Activated T-cell treated with anti-CD3 and anti-CD28 coated beads for 1 hour (primary cell): Measurements from ENCODE around the gene HDAC7.
A peak's percentile ranks its signal among the peaks of the same experiment; 100 is the strongest.

ENCODE experiments used
- DNase-seq: peaks from one replicate; pipeline ENCODE4 v3.0.0-alpha.2; 2020; ENCODE audit warnings: low read depth

The HDAC7 gene

DNA sequence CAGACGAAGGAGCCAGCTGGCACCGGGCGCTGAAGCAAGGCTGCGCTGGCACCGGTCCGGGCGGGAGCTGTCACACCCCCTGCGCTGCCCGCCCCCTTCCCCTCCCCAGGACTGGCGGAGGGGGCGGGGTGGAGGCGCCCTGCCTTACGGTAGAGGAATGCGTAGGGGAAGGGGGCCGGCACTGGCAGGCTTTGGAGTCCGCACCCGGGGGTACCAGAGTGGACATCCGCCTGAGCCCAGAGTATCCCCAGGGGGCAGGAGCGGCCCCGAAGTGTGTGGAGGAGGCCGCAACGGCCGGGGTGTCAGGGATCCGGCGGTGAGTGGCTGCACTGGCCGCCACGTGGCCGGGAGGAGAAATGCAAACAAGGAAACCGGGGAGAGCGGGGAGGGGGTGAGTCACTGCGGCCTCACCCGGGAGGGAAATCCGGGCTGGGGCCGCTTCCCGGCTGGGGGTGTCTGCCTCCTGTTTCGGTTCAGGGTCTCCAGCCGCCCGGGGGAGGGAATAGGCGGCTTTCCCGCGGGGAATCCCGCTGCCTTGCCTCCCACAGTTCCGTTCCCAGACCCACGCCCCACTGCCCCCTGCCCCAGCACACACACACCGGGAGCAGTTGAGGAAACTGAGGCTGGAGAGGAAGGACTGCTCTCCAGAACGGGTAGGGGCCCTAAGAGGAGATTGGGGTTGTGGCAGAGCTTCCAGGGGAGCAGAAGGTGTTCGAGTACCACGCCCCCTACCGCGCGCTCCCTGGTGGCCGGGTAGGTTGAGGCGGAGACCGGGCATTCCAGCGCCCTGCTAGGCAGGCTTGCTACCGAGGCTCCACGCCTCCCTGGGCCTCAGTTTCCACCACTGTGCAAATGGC is 60.6 kb downstream of the HDAC7 start, which contains the start of gene RAPGEF3:
Gene RAPGEF3 (minus strand): TSS at position 47 of the 857 bp plus-strand sequence. CDS start 324 bp downstream, outside the sequence.
- peak; percentile 54 for DNase-seq

GRCh38 chr12:47758584-47758833 is 61.2 kb downstream of the HDAC7 start:
- DNase-seq: no peak

GRCh38 chr12:47757840-47758583 is 61.7 kb downstream of the HDAC7 start:
- no peak for DNase-seq

DNA sequence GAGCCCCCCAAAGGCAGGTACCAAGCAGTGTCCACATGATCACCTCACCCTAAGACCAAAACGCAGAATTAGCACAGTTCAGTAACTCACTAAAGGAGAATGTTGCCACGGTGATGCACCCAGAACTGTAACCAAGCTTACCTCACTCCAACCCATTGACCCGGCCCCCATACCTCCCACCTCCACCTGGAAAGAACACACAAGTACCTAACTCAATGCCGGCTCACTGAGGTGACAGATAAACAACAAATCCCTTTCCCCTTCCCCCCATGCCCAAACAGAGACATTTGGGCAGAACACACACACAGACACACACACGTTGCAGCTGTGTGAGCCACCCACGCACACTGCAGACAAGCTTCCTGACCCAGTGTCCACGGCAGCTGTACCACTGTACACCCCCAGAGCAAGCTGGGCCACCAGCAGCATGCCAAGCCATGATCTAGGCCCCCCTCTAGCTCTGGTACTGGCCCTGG is 62.3 kb downstream of the HDAC7 start:
- no peak for DNase-seq

- DNase-seq: no peak
These were observed 63.8 kb downstream of the HDAC7 start for GRCh38 chr12:47755655-47756562.

DNA sequence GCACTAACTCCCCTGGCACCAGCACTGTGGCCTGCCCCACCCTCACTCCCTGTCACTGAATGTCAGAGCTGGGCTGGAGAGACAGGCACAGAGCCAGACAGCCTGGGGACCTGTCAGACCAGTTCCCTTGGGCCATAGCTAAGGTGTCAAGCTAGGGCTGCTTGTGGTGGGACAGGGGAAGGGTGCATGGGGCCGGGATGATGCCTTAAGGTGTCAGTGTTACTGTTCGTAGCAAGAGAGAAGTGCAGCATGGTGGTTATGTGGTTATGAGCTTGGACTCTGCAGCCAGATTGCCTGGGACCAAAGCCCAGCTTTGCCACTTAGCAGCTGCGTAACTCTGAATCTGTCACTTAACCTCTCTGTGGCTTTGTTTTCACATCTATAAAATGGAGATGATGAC is 64.8 kb downstream of the HDAC7 start:
- no peak for DNase-seq

- DNase-seq: no peak
These were observed 65.6 kb downstream of the HDAC7 start for GRCh38 chr12:47754126-47754525.

DNA sequence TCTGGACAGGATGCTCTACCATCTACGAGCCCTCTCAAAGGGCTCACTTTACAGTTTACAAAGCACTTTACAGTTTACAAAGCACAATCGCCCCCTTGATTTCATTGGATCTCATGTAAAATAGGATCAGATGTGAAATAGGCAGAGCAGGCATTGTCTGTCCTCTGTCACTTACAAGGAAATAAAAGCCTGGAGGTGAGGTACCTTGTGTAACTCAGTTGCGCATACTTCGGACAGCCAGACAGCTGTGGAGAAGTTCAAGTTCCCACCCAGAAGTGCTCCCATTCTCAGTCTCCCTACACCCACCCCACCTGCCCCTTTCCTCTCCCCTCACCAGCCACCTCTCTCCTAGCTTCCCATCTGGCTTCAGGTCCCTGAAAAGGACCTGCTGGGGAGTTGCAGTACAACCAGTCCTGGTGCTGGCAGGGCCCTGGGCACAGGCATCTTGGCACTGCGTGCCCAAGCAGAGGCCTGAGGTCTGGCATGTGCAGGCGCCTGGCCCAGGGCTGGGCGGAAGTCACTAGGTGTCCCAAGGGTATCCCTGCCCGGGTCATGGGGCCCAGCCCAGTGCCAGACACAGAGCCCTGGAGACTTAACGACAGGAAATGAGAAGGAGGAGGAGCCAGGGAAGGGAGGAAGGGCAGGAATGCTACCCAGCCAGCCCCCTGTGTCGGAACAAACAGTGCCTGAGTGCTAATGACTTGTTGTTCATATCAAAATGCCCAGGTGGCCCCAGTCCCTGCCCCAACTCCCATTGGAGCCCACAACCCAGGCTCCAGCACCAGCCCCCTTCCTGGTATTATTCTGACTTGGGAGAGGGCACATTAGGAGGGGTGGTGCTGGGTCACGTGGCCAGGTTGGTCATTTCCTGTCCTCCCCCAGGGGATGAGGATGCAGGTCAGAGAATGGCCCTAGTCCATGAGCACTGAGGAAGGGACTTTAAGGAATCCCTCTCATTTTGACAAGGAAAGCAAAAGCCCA is 66.4 kb downstream of the HDAC7 start:
- DNase-seq: no peak

DNA sequence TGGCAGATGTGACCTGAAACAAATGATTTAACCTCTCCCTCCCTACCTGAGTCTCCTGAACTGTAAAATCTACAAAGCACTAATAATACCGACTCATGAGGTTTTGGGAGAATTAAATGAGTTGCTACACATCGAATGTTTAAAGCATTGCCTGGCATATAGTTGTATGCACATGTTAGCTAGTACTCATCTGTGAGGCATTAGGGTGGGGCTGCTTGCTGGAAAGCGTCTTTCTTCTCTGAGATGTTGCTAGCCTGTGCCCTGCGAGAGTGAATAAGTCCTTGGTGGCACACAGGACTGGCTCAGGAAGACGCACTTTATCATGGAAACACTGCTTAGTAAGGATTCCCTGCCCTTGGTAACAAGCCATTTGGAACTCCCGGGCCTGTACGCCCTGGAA is 67.2 kb downstream of the HDAC7 start:
- no peak for DNase-seq

DNA sequence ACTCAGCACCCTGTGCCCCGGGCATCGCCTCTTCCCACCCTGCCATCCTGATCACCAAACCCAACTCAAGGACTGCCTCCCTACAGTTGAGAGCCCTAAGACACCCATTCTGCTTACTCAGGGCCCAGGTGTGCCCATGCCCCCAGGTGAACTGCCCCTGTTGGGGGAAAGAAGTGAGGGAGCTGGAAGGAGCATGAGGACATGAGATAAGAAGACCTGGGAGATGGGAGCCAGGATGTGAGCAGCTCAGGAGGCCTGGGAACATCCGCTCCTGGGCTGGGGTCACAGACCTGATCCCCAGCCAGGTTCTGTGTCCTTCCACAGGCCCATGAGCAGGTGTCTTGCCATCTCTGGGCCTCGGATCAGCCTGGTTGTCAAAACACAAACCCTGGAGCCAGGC is 67.6 kb downstream of the HDAC7 start:
- DNase-seq: no peak

DNA sequence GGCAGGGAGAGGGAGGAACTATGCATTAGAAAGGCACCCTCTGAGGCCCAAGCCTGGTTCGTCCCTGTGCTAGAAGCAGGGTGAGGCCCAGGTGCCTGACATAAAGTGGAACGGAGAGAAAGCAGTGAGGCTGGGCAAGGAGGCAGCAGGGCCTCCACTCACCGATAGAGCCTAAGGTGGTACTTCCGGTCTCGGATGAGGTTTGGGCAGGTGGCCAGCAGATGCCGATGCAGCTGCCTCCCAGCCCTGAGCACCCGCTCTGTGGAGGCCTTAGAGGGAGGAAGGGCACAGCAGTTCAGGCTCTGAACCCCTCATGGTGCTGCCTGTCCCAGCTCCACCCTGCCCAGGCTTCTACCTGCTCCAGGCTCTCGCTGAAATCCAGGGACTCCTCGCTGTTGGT is 68.1 kb downstream of the HDAC7 start:
- DNase-seq: no peak

DNA sequence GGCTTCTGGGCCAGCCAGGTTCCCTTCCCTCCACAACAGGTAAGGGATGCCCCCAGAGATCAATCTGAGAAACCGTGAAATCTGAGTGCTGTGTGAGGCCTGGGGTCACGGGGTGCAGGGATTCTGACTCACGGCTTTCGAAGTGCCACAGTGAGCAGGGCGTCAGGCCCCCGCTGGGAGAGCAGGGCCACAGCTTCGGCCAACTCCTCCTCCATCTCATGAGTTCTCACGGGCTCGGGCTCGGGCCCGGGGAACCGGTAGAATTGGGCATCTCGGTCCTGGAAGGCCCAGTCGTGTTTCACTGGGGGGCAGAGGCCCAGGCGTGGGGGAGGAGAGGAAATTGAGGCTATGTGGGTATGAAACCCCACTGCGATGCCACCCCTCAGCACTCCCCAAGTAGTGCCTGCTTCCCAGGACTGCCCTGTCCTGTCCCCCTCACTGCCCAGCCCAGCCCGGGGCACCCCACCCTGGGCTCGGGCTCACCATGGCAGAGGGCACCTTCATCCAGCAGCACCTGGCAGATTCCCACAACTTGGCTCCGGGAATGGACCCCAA is 68.7 kb downstream of the HDAC7 start:
- no peak for DNase-seq

DNA sequence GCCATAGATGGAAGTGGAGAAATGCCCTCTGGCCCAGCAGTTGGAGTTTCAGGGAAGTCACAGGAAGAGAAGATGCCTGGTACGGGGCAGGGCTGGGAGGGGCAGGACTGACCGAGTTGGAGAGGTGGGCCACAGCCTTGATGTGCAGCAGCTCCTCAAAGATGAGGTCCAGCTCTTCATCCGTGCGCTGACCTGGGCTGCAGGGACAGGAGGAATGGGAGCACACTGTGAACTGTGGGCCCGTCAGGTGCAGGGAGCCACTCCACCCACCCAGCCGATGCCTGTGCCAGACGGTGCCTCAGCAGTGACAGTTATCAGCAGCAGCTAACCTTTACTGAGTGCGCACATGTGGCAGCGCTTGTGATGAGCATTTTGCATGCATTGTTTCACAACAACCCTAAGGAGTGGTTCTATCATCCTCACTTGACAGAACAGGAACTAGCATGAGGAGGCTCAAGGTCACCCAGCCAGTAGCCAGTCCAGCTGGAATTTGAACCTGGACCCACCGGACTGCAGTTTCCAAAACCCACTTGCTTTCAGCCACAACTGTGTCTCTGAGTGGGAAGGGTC is 69.4 kb downstream of the HDAC7 start:
- DNase-seq: no peak

- no peak for DNase-seq
These were observed 70.8 kb downstream of the HDAC7 start for GRCh38 chr12:47748899-47749298.

- DNase-seq: no peak
These were observed 71.2 kb downstream of the HDAC7 start for GRCh38 chr12:47748507-47748828.

DNA sequence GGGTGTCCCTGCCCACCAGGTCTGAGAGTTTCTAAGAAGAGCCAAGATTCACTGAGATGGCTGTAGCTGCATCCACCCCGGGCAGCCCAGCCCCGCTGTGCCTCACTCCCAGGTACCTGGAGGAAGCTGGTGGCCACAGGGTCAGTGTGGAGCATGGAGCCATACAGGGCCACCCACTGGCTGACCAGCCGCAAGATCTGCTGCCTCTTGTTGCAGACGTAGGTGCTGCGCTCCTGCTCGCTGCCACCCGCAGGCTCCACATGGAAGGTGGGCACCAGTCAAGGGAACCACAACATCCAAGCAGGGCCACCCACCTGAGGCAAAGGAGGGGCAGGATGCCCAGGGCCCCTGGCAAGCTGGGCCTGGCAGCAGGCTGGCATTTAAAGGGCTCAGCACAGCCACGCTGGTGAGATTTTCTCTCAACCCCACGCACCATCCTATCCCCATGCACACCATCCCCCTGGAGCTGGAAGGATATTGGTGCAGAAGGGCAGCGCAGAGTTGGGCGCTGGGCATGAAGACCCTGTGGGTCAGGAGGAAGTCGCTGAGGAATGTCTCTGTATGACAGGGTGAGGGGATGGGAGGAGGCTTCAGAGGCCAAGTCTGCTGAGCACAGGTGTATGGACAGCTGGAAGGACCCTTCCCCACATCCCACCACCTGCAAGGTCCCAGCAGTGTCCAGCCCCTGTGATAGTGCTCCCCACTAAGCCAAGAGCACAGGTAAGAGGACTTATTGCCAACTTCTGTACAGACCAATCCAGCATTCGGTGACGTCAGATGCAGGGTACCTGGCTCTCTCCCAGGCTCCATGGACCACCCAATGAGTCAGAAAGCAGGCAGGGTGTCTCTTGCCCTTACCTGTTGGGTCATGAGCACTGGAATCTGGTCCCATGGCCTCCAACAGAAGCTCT is 71.9 kb downstream of the HDAC7 start:
- no peak for DNase-seq

DNA sequence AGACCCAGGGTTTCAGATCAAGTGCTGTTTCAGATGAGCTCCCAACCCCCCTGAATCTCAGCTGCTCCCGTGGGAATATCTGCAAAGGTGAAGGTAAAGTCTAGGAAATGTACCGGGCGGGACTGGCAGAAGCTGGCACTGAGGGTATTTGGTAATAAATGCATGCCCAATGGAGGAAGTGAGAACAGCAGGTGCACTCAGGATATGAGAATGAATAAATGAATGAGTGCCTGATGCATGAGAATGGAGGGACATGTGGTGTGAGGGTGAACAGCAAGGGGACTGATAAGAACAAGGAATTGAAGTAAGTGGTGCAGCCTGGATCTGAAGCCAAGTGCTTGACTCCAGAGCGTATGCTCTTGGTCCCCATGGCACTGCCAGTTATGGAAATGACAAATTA is 72.6 kb downstream of the HDAC7 start:
- no peak for DNase-seq

DNA sequence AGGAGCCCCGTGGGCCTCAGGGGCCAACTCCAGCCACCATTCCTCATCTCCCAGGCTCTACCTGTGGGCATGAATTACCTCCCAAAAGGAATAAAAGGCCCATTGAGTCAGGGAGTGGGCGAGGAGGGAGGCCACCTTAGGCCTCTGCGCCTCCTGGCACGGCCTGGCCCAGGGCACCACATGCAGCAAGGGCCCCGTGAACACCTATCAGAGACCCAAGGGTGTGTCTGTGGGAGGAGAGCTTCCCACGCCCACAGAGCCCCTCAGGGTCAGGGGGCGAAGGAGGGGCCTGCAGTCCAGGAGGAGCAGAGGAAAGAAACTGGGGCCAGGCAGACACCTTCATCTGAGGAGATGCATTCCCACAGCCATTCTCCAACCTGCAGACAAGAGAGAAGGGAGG is 73.2 kb downstream of the HDAC7 start:
- no peak for DNase-seq

DNA sequence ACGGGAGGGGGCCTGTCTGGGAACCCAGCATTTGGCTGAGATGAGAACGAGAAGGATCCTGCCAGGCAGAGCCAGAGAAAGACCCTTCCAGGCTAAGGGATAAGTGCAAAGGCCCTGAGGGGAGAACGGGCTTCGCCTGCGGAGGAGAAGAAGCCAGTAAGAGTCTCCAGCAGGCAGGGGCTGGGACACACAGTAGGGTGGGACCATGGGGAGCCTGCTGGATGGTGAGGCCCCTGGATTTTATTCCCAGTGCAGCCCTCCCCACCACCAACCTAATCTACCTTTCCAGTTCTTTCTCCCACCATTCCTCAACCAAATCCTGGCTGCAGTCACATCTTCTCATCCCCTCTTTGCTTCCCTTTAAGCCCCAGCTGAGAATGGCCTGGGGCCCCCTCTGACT is 73.6 kb downstream of the HDAC7 start:
- DNase-seq: no peak
